ENCODE data around the gene PLEKHA7. TPM values are rescaled to one million over a fixed set of nuclear protein-coding genes. Genes with fewer than 3 reads are reported as not detected.
"Not testable (repeated sequence)": the region's sequence is repeated elsewhere in the genome, so short reads cannot be mapped to it uniquely, and the experiment has no call there.

The PLEKHA7 gene
- total RNA-seq, 1 experiment from 2014 or later: 8.9 TPM

DNA sequence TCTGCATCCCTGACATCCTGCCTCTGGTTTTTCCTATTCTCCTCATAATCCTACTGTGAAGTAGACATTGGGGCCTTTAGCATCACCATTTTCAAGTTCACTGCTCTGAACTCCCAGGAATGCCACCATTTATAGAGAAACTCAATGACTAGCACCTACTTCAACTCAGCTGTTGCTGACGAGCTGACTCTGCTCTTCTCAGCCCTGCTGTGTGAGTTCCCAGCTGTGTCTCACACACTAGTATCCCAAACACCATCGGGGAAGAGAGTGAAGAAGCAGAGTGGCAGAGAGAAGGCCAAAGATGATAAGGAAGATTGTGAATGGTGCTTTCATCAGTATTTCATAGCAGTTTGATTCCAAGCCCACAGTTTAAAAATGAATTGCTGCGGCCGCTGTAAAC lies 71.9 kb downstream of the PLEKHA7 start:
- DNase-seq (ENCODE audit: low read depth): no peak

DNA sequence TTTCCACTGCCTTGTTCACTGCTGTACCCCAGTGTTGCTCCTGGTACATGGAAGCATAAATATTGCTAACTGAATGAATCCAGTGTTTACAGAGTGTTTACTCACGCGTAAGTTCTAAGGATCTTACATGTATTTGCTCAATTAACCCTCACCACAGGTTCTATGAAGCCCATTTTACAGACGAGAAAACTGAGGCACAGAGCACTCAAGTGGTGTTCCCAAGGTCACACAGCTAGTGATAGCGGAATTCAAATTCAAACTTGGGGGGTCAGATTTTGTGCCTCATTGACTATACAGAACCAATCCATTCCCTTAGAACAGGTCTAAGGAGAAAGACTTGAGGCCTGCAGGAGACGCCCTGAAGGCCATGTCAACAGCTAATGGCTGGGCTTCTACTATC lies 72.3 kb downstream of the PLEKHA7 start:
- DNase-seq (ENCODE audit: low read depth): no peak

DNA sequence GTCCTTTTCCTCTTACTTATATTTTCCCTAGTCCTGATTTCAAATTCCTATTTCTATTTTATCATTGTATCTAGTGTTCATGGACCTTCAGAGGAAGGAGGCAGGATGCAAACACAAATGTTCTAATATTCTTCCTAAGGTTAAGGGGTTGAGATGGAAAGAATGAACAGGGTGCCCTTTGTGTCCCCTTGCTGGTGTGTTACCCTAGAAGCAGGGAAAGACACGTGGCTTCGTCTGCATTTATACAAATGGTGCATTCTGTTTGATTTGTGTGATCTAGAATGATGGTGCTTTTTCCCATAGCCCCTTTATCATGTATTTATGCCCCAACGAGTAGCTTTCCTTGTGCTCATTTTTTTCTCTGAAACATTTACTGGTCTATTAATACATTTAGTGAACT lies 76.2 kb downstream of the PLEKHA7 start:
- no peak for DNase-seq (ENCODE audit: low read depth)

DNA sequence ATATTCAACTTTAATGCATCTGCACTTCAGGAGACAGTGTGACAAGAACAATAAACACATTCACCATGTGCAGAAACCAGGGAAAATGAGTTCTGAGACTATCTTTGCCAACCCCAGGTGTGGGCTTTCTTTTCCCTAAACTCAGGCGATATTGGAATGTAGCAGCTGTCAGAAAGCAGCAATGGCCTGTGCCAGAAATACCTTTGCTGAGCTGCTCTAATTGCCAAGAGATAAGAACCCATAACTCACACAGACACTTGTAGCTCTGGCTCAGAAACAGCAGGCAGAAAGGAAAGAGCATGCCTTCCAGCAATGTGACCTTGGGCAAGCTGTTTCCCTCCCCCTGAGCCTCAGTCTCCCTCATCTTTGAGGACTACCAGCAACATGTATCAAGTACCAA lies 77.6 kb downstream of the PLEKHA7 start:
- DNase-seq (ENCODE audit: low read depth): no peak

DNA sequence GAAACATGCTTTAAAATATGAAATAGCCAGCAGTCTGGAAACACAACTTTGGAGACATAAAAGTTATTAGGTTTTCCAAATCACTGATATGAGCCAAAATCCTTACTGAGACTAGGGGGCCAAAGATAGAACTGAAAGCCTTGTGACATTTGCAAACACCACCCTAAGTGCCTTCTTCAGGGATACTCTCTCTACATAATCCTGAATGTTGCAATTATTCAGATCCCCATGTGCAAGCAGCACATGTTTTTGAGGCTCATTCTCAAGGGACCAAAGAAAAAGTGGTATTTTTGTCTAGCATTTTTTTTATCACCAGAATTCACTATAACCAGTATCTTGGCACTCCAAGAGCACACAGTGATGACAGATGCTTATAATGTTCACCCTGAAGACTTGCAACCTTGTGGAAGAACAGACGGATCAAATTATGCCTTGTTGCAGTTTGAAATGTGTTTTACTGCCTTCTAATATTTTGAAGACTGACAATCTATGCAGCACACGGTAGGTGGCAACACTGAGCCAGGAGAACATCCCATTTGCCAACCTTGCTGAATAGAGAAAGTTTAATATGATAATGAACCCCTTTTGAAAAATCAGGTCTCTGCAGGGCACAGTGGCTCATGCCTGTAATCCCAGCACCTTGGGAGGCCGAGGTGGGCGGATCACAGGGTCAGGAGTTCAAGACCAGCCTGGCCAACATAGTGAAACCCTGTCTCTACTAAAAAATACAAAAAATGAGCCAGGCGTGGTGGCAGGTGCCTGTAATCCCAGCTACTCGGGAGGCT lies 78.5 kb downstream of the PLEKHA7 start:
- DNase-seq (ENCODE audit: low read depth): peak; percentile 44

DNA sequence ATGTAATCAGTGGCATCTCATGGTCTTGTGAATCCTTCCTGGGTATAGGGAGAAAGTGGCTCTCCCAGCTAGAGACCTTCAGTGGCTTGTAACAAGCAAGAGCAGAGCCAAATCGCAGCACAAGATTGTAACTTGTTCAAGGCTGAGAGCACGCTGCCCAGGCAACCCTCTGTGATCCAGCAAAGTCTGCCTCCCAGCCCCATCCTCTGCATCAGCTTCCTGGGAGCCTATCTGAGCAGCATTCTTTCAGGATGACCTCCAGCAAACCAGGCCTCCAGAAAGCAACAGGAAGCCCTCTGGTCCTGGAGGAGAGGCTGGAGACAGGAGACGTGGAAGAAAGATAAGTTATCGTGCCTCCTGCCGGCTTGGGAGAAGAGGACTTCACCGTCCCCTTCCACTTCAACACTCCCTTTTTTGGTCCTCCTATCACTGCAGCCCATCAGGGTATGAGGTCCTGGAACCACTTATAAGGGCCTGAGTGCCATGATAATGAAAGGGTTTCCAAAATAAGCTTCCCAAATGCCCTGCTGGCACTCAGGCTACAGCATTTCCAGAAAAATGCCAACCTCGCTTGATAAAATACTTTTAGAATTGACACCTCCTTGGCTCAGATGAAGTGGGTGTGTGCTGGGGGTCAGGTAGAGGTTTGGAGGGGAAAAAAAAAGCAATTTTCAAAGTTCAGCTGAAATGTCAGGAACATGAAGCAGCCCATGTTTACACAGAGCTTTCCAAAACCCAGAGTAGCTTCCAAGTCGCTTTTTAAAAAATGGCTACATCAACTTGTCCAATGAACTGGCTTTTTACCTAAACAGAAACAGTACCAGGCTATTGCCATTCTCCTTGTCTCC lies 80.2 kb downstream of the PLEKHA7 start:
- DNase-seq (ENCODE audit: low read depth): peak; percentile 45

DNA sequence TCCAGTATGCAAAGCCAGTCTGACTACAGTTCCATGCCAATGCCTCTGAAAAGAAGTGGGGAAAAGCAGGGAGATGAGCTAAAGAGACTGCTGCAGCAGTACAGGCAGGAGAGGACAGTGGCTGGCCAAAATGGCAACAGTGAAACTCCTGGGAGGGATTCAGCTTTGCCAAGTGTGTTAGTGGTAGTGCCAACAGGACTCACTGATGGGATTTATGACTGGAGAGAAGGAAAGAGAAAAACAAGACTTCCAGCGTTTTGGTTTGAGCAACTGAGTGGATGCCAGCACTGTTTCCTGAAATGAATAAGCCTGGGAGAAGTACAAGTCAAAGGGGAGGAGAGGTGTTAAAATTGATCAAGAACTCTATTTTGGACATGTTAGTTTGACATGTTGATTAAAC lies 80.9 kb downstream of the PLEKHA7 start:
- DNase-seq (ENCODE audit: low read depth): no peak

DNA sequence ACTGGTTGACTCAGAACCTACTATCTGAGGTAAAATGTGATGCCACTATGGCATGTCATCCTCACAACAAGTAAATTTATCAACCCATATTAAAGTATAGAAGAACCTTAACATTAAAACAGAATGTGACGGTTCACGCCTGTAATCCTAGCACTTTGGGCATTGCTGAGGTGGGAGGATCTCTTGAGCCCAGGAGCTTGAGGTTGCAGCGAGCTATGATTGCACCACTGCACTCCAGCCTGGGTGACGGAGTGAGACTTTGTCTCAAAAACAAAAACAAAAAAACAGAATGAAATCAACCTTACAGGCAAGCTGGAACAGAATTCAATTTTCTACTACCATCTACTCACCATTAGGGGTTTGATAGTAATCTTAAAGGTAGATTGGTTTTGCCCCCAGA lies 86.2 kb downstream of the PLEKHA7 start:
- DNase-seq (ENCODE audit: low read depth): no peak

DNA sequence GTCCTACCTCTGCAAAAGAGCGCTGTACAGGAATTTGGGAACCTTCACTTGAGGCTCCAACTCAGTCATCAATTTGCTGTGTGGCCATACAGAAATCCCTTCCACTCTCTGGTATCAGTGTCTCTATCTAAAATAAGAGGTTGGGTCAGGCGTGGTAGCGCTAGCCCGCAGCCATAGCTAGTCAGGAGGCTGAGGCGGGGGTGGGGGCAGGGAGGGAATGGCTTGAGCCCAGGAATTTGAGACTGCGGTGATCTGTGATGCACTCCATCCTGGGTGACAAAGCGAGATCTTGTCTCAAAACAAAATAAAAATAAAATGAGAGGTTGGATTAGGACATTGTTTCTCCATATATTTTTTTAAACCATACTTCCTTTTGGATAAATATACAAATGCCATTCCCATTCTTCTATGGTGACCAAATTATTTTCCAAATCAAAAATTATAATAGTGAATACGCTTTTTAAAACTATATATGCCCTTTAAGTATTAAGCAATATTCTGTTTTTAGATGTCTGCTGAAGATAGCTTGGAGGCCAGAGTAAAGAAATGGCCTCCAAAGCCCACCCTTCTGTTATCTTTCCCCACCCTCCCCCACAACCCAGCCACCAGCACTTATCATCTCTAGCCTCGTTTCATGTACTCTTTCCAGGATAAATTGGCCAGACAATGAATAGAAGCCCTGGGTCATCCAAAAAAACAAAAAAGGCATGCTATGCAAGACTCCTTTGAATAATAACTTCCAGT lies 87.2 kb downstream of the PLEKHA7 start:
- DNase-seq (ENCODE audit: low read depth): no peak

DNA sequence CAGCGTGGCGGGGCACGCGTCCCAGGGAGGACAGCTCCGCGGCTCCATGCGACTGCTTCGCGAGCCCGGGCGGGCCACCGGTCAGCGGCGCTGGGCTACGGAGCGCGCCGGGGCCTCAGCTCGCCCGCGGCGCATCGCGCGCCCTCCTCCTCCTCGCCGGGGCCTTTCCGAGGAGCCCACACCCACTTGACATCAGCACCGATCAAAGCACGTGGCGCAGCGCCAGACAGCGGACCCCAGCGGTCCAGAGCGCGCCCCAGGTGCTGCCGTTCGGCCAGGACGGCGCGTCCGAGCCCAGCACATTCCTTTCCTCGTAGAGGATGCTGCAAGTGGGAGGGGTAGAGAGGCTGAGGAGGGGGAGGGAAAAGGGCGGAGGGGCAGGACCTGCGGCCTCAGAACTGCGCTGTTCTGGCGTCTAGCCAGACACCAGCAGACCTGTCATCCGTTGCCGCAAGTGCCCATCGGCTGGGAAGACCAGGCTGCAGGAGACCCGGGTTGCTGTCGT lies 88.6 kb downstream of the PLEKHA7 start:
- peak; percentile 46 for DNase-seq (ENCODE audit: low read depth)

DNA sequence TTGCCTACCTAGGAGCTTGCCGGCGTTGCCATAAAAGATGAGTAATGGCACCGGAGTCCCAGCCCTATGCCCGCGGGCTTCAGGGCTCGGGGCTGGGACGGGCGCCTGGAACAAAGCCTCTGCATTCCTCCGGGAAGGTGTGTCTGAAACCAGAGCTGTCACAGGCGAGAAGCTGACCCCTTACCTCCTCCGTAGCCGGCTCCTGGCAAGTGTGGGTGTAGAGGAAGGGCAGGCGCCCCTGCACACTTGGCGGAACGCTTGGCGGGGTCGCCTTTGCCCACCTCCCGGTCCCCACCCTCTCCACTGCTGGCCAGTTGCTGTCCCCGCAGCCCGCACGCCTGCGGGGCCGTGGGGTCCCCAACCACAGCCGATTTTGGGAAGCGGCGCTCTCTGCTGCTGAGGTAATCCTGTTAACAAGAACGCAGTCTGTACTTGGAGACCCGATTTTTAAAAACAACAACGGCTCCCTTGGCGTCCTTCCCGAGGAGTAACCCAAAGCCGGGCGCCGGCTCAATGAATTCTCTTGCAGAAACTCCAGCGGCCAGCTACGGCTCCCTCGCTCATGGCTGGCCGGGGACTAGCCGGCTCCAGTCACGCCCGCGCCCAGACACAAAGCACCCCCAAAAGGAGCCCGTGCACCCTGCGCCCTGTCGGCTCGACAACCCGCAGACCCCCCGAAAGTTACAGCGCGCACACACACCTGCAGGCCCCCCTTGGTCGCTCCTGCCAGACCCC lies 89.2 kb downstream of the PLEKHA7 start:
- peak; percentile 62 for DNase-seq (ENCODE audit: low read depth)

DNA sequence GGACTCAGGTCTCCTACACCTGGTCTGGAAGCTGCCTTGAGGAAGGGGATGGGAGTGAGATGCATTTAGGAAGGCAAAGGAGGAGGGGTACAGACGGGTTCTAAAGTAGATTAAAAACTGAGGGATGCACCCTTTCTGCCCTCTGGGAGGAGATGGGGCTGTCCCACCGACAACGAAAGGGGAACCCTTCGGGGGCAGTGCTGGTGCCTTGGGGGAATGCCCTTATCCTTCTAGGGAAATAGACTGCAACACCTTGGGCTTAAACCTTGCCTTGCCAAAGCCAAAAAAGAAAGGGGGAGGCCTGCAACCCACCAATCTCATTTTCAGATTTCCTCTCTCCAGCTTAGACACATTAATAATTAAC lies 89.8 kb downstream of the PLEKHA7 start:
- DNase-seq (ENCODE audit: low read depth): no peak

DNA sequence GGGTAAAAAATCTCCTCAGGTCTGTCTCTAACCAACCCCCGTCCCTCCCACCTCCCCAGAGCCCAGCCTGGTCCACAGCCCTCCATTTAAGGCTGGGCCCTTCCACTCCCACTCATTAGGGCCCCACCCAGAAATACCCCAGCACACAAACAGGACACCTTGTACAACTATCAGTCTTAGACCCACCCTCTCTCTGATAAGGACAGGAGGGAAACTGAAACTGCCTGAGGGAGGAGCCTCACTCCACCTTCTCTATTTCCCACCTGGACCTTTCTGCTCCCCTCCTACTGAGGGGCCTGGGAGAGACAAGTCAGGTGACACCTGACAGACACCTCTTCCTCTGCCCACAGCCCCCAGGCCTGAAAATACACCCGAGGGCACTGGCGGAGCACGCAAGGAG lies 90.2 kb downstream of the PLEKHA7 start:
- no peak for DNase-seq (ENCODE audit: low read depth)

DNA sequence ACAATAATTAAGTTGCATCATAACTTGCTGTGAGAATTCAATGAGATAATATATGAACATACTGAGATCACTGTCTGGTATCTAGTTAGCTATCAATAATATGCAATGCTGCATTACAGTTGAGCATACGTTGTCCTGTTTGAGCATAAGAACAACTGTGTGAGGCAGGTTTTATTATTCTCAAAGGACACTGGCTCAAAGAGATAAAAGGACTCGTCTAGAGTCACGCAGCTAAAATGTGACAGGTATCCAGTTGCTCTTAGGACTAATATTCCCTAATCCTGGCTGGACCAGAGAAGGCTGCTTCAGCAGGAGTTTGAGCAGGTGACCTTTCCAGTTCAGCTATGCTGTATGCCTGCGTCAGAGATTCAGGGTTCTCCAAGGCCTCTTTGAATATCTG lies 92.5 kb downstream of the PLEKHA7 start:
- no peak for DNase-seq (ENCODE audit: low read depth)

DNA sequence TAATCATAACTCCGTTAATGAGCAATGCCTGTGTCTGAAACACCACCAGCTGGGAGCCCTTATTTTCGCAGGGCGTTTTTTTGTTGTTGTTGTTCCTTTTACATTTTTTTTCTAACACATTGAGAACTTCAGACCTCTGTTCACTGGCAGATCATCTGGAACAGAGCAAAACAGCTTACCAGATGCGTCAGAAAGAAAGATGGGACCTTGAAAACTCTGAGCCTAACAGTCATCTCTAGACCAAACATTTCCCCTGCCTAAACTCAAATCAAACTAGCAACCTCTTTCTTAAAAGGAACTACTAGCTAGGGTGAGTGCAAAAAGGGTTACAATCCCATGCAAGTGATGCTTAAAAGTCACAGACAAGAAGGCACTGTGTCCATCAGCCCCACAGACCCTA lies 93.2 kb downstream of the PLEKHA7 start:
- no peak for DNase-seq (ENCODE audit: low read depth)

DNA sequence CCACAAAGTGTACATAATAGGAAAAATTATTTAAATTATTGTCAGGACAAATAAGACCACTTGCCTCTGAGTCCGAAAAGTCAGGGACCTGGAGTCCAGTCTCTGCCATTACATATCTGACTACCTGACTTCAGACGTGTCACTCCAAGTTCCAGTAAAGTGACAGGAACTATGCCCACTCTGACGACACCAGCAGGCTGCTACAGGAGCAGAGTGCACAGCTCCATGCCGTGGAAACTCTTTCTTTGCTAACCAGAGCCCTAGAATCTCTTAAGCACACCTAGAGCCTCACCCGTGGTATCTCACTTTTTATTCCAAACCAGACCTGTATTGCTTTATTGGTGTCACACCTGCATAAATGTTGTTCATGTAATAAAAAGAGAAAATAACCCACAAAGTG lies 93.7 kb downstream of the PLEKHA7 start:
- no peak for DNase-seq (ENCODE audit: low read depth)

DNA sequence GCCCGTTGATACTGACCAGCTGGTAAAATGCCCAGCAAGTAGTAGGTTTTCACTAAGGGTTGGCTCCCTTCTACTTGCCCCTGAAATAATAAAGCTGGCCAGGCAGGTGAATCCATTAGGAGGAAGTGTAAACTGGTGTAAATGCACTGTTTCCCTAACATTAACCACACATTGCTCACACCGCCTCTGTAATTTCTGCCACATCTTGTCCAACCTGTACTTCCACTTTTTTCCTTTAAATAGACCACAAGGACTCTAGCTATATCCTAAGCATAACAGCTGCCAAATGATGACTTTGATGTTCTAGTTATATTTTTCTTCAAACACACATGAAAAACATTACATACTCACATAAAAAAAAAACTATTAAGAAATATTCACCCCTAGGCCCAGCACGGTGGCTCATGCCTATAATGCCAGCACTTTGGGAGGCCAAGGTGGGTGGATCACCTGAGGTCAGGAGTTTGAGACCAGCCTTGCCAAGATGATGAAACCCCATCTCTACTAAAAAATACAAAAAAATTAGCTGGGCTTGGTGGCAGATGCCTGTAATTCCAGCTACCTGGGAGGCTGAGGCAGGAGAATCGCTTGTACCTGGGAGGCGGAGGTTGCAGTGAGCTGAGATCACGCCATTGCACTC lies 95.6 kb downstream of the PLEKHA7 start:
- not testable (repeated sequence) for DNase-seq (ENCODE audit: low read depth)

DNA sequence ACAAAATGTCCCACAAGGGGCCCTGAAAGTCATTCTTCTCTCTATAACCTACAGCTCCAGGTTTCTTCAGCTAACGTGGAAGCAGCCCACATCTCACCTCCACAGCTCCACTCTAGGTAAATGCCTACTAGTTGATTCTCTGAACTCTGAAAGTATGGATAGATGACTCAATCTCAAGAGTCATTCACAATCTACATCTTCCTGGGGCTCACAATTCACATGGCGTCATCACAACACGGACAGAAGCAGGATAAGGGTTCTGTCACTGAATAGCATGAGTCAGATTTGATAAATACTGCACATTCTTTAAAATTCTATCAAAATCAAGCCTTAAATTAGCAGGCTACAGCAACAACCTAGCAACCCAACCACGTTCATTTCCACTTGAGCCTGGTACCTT lies 96.3 kb downstream of the PLEKHA7 start:
- no peak for DNase-seq (ENCODE audit: low read depth)

DNA sequence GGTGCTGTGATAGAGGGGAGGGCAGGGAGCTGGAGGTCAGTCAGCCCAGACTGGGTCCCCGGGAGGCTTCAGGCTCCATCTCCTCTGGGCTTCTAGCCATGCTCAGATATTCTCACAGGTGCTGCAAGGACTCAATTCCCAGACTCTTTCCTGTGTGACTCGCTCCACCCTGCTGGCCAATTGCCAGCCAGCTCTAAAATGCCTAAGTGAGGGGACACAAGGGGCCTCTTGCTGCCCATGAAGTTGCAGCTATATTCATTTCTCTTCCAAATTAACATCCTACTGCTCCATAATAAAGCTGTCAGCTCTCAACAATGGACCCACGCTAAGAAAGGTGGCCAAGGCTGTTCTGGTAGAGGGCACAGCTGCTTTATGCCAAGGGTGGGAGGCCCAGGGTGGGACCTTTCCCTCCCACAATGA lies 101.5 kb downstream of the PLEKHA7 start:
- DNase-seq (ENCODE audit: low read depth): no peak

DNA sequence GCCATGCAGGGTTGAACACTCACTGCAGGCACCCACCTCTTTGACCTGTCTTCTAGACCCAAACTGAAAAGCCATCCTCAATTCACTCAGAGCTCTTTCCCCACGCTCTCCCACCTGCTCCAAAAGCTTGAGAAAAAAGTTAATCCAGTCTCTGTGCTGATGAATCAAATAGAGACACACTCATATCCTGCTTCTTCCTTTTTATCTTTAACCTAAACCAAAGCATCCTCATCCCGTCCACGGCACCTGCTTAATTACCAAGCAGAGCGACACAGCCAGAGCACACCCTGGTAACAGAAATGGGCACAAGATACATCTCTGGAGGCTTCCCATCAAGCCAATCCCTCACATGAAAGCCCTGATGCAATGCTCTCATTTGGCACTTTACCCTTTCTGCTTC lies 102.6 kb downstream of the PLEKHA7 start:
- DNase-seq (ENCODE audit: low read depth): no peak

DNA sequence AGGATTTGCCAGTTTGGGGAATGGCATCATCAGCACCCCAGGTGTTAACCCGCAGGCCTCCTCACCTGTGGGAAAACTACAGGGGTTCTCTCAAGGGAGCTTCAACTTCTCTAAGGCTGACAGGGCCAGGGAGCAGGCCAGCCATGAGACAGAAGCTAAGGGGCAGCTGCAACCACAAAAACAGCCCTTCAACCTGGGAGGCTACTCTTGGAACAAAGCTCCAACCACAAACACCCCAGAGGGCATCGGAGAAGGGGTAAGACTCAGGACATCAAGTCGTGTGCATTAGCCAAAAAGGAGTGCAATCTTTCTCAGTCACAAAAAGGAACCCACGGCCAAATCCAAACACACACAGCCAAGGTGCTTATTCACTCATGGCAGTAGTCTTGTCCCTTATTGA lies 103.0 kb downstream of the PLEKHA7 start:
- DNase-seq (ENCODE audit: low read depth): no peak

All from Daoy (cell line).